ENCODE results near the gene PRKCH. TPM values are rescaled to one million over a fixed set of nuclear protein-coding genes. Genes with fewer than 3 reads are reported as not detected.
"Not testable (repeated sequence)": the region's sequence is repeated elsewhere in the genome, so short reads cannot be mapped to it uniquely, and the experiment has no call there.

The PRKCH gene
- total RNA-seq, 2 donors from 2014 or later: 27.6 to 33.9 TPM

DNA sequence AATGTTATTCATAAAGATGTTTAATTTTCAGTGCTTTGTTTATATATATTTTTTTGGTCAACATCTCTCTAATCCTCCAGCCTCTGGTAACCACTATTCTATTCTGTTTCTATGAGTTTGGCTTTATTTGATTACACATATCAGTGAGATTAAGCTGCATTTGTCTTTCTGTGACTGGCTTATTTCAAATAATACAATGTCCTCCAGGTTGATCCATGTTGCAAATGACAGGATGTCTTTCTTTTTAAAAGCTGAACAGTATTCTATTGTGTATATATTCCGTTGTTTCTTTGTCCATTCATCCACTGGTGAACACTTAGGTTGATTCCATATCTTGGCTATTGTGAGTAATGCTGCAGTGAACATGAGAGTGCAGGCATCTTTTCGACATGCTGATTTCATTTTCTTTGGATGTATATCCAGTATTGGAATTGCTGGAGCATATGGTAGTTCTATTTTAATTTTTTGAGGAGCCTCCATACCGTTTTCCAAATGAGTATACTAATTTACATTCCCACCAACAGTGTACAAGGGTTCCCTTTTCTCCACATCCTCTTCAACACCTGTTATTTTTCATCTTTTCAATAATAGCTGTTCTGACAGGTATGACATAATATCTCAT, 142.4 kb downstream of the PRKCH start:
- Histone ChIP-seq H3K4me3 (no peak overlapping the region), H3K27me3 (replicated peaks; ENCODE audit: insufficient read depth) (no peaks in the 10 kb centered on the region), H3K27ac (no peak overlapping the region), H3K4me1 (replicated peaks) (peaks cover 5% of the 10 kb centered on the region), H3K36me3 (no peaks in the 10 kb centered on the region), H3K9me3 (no peaks in the 10 kb centered on the region)
- TF ChIP-seq POLR2A (IDR thresholded peaks at IDR 0.05) (no peak), POLR2AphosphoS5 (IDR thresholded peaks at IDR 0.05) (no peak)
- TF ChIP-seq, protein P1, sequence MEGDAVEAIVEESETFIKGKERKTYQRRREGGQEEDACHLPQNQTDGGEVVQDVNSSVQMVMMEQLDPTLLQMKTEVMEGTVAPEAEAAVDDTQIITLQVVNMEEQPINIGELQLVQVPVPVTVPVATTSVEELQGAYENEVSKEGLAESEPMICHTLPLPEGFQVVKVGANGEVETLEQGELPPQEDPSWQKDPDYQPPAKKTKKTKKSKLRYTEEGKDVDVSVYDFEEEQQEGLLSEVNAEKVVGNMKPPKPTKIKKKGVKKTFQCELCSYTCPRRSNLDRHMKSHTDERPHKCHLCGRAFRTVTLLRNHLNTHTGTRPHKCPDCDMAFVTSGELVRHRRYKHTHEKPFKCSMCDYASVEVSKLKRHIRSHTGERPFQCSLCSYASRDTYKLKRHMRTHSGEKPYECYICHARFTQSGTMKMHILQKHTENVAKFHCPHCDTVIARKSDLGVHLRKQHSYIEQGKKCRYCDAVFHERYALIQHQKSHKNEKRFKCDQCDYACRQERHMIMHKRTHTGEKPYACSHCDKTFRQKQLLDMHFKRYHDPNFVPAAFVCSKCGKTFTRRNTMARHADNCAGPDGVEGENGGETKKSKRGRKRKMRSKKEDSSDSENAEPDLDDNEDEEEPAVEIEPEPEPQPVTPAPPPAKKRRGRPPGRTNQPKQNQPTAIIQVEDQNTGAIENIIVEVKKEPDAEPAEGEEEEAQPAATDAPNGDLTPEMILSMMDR (IDR thresholded peaks at IDR 0.05): no peak
- 91% methylated on average over 3 of the region's 3 CpGs for WGBS
- intact Hi-C loops (cut with DNase I): loop anchor here (5.0 kb wide), 1 partner anchor 264 kb away; no protein-coding TSS in a partner anchor
- no peak for DNase-seq (ENCODE audit: low spot score)

DNA sequence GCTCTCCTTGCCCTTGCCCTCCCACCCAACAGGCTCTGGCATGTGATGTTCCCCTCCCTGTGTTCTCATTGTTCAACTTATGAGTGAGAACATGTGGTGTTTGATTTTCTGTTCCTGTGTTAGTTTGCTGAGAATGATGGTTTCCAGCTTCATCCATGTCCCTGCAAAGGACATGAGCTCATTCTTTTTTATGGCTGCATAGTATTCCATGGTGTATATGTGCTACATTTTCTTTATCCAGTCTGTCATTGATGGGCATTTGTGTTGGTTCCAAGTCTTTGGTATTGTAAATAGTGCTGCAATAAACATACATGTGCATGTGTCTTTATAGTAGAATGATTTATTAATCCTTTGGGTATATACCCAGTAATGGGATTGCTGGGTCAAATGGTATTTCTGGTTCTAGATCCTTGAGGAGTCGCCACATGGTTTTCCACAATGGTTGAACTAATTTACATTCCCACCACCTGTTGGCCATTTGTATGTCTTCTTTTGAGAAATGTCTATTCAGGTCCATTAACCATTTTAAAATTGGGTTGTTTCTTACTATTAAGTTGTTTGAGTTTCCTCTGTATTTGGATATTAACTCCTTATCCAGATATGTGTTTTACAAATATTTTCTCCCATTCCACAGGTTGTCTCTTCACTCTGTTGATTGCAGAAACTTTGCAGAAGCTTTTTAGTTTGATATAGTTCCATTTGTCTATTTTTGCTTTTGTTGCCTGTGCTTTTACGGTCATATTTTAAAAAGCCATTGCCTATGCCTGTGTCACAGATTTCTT, 143.4 kb downstream of the PRKCH start:
- DNase-seq (ENCODE audit: low spot score); H3K36me3 ChIP-seq; H3K4me1 ChIP-seq (replicated peaks); H3K27me3 ChIP-seq (replicated peaks; ENCODE audit: insufficient read depth); H3K27ac ChIP-seq; H3K4me3 ChIP-seq; H3K9me3 ChIP-seq: not testable (repeated sequence)
- 100% methylated on average over 2 of the region's 2 CpGs for WGBS
- intact Hi-C loops (cut with DNase I): loop anchor here (5.0 kb wide), 1 partner anchor 263 kb away; no protein-coding TSS in a partner anchor

DNA sequence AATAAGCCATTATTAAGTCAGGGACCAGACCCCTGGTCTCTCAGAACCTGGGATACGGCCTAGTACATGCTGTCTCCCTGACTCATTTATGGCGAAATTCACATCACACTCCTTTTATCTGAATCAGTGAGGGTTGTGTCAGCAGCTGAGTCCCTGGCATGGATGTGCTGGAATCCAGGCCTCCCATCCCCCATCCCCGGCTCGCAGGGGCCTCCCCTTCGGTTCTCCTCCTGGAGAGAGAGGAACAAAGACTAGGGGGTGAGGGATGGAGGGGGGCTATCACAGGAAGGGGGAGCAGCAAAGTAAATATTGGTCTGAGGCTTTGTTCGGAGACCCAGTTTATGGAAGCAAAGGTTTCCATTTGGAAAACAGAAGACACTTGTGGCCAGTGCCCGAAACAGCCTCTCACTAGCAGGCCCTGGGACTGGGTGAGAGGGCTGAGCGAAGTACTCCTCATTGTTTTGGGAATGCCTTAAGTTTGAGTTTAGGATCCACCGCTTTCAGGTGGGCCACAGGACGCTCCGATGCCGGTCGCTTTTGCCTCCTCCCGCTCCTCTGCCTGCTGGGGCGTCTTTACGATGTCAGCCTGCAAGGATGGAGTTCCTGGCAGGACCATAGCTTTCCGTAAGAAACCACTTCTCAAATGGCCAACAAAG, 145.0 kb downstream of the PRKCH start:
- 45% methylated on average over 17 of the region's 17 CpGs for WGBS

DNA sequence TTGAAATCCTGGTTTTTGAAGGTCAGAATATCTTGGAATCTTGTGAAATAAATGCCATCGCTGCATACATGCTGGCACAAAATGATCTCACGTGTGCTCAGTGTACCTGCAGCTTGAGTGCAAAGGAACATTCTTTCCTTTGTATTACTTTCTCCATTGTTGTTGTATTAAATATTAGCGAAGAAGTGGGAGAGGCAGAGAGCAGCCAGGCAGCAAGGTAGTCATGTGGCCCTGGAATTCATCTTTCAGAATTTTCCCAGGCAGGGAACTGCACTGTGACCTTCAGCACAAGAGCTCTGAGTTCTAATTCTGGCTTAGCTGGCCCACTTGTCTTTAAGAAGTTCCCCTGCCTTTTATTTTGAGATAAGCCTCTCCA, 145.5 kb downstream of the PRKCH start:
- WGBS: 58% methylated on average over 3 of the region's 3 CpGs
- H3K27ac ChIP-seq: peak overlapping the region; percentile 50 to 57
- DNase-seq (ENCODE audit: low spot score): no peak
- H3K4me1 ChIP-seq (replicated peaks): peaks cover 5% of the 10 kb centered on the region
- H3K4me3 ChIP-seq: no peak overlapping the region
- intact Hi-C loops (cut with DNase I): no loop called here
- no peaks in the 10 kb centered on the region for H3K36me3 ChIP-seq
- no peaks in the 10 kb centered on the region for H3K9me3 ChIP-seq
- TF ChIP-seq, protein P1 (IDR thresholded peaks at IDR 0.05): no peak
- no peak for TF ChIP-seq POLR2AphosphoS5 (IDR thresholded peaks at IDR 0.05)
- no peak for TF ChIP-seq POLR2A (IDR thresholded peaks at IDR 0.05)
- no peaks in the 10 kb centered on the region for H3K27me3 ChIP-seq (replicated peaks; ENCODE audit: insufficient read depth)

More for the DNA sequence above, 145.0 kb downstream of the PRKCH start:
- intact Hi-C loops (cut with DNase I): no loop called here
- Histone ChIP-seq H3K4me1 (replicated peaks) (peaks cover 5% of the 10 kb centered on the region), H3K27ac (peak overlapping the region; percentile 50 to 57), H3K9me3 (no peaks in the 10 kb centered on the region), H3K4me3 (no peak overlapping the region), H3K36me3 (no peaks in the 10 kb centered on the region), H3K27me3 (replicated peaks; ENCODE audit: insufficient read depth) (no peaks in the 10 kb centered on the region)
- TF ChIP-seq POLR2A (IDR thresholded peaks at IDR 0.05) (no peak), POLR2AphosphoS5 (IDR thresholded peaks at IDR 0.05) (peak; percentile 54)
- TF ChIP-seq, protein P1 (IDR thresholded peaks at IDR 0.05): no peak
- no peak for DNase-seq (ENCODE audit: low spot score)

DNA sequence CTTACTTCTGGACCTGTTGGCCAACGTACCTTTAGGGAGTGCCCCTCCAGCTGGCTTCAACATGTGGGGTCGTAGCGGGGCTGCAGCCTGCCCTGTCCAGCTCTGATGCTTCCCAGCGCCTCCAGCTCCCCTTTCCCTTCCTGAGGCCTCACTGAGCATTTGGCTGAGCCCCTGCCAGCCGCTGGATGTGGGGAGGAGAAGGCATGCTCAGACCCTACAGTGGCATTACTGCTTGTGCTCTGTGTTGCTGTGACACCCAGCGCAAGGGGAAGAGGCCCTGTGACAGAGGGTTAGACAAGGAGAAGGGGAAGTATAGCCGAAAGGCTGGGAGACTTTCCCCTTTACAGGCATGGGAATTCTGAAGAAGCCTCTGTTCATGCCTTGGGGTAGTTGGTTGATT, 145.9 kb downstream of the PRKCH start:
- no peak for DNase-seq (ENCODE audit: low spot score)
- Histone ChIP-seq H3K27ac (peak overlapping the region; percentile 50 to 57), H3K4me3 (no peak overlapping the region), H3K4me1 (replicated peaks) (peaks cover 5% of the 10 kb centered on the region), H3K9me3 (no peaks in the 10 kb centered on the region), H3K36me3 (no peaks in the 10 kb centered on the region), H3K27me3 (replicated peaks; ENCODE audit: insufficient read depth) (no peaks in the 10 kb centered on the region)
- WGBS: 84% methylated on average over 7 of the region's 7 CpGs
- TF ChIP-seq POLR2AphosphoS5 (IDR thresholded peaks at IDR 0.05): no peak
- no peak for TF ChIP-seq POLR2A (IDR thresholded peaks at IDR 0.05)
- TF ChIP-seq, protein P1 (IDR thresholded peaks at IDR 0.05): no peak
- intact Hi-C loops (cut with DNase I): no loop called here
